H1 (cell line): ENCODE measurements around the gene COMT. TPM values are rescaled to one million over a fixed set of nuclear protein-coding genes. Genes with fewer than 3 reads are reported as not detected.

ENCODE experiments used
- CTCF ChIA-PET: fragments of 300-600 bp; sonication (Branson Sonifier 250); formaldehyde crosslinking; loops from one replicate; lab custom pipeline; 2021; ENCODE audit not compliant: partially characterized antibody; lab: Charles Lee
- POLR2A ChIA-PET: fragments of 300-600 bp; sonication (Branson Sonifier 250); formaldehyde crosslinking; loops from one replicate; lab custom pipeline; 2021; ENCODE audit warnings: inconsistent platforms; ENCODE audit not compliant: partially characterized antibody; lab: Charles Lee
- DNase-seq, 2 experiments: peaks; one replicate each; pipeline versions ENCODE4 v3.0.0 to v3.0.0-alpha.2; 2010 to 2022; ENCODE audit warnings: low spot score in 2 of 2, low read depth in 1 of 2, mixed read lengths in 1 of 2
- FAIRE-seq: peaks from 2 replicates; lab custom pipeline; 2011; peaks lifted over from hg19 to GRCh38; lab: Jason Lieb, UNC
- H2AFZ ChIP-seq: 2 replicates; pipeline ENCODE4 v1.8.1; 2012; ENCODE audit warnings: low read length, inconsistent platforms
- H2AK5ac ChIP-seq: 2 replicates; pipeline ENCODE4 v1.6.1; 2013; ENCODE audit warnings: low read depth, low read length
- H2BK120ac ChIP-seq: replicated peaks from 2 replicates; pipeline ENCODE3; 2013; ENCODE audit warnings: low read depth, low read length, inconsistent platforms
- H2BK12ac ChIP-seq: 2 replicates; pipeline ENCODE4 v1.6.1; 2013; ENCODE audit warnings: low read depth, low read length
- H2BK15ac ChIP-seq: 2 replicates; pipeline ENCODE4 v1.6.1; 2013; ENCODE audit warnings: low read length
- H2BK20ac ChIP-seq: 2 replicates; pipeline ENCODE4 v1.6.1; 2013; ENCODE audit warnings: low read length
- H2BK5ac ChIP-seq: 2 replicates; pipeline ENCODE4 v1.6.1; 2013; ENCODE audit warnings: low read depth, low read length
- H3K14ac ChIP-seq: 2 replicates; pipeline ENCODE4 v1.6.1; 2013; ENCODE audit warnings: inconsistent platforms; ENCODE audit not compliant: insufficient read length
- H3K18ac ChIP-seq: 2 replicates; pipeline ENCODE4 v1.6.1; 2013; ENCODE audit warnings: low read length; ENCODE audit errors: extremely low read depth
- H3K23ac ChIP-seq: 2 replicates; pipeline ENCODE4 v1.6.1; 2013; ENCODE audit warnings: inconsistent platforms; ENCODE audit not compliant: insufficient read length
- H3K23me2 ChIP-seq: 2 replicates; pipeline ENCODE4 v1.6.1; 2013; ENCODE audit warnings: low read depth, low read length
- H3K27ac ChIP-seq: 2 replicates; pipeline ENCODE4 v1.6.1; 2011; ENCODE audit warnings: low read depth, low read length, inconsistent platforms
- H3K27me3 ChIP-seq, 4 experiments: replicated peaks in 1 of 4; 1 replicate in 1 of 4; 2 replicates in 3 of 4; pipeline versions ENCODE4 v1.6.1 to v1.8.1; 2011 to 2013; ENCODE audit warnings: low read length in 3 of 4, mild to moderate bottlenecking in 3 of 4, inconsistent platforms in 2 of 4, mixed read lengths in 2 of 4, moderate library complexity in 1 of 4; ENCODE audit not compliant: control insufficient read depth in 3 of 4, insufficient read depth in 3 of 4; ENCODE audit errors: extremely low read depth in 1 of 4
- H3K36me3 ChIP-seq, 4 experiments: 2 replicates each; pipeline versions ENCODE4 v1.6.1 to v1.8.1; 2011 to 2013; ENCODE audit warnings: mild to moderate bottlenecking in 4 of 4, low read length in 3 of 4, moderate library complexity in 2 of 4, control low read depth in 1 of 4, inconsistent platforms in 1 of 4; ENCODE audit not compliant: insufficient read depth in 4 of 4, control insufficient read depth in 2 of 4
- H3K4ac ChIP-seq: replicated peaks from 2 replicates; pipeline ENCODE3; 2013; ENCODE audit warnings: low read length, low read depth, mixed read lengths, inconsistent platforms; ENCODE audit not compliant: insufficient read length
- H3K4me1 ChIP-seq, 4 experiments: replicated peaks in 1 of 4; 1 replicate in 1 of 4; 2 replicates in 3 of 4; pipeline versions ENCODE4 v1.6.1 to v1.8.1; 2011 to 2013; ENCODE audit warnings: low read length in 3 of 4, inconsistent platforms in 2 of 4, mixed read lengths in 1 of 4; ENCODE audit not compliant: insufficient read depth in 4 of 4, control insufficient read depth in 3 of 4
- H3K4me2 ChIP-seq, 2 experiments: 2 replicates each; pipeline versions ENCODE4 v1.6.1 to v1.8.1; 2011 to 2013; ENCODE audit warnings: low read depth in 2 of 2, low read length in 2 of 2, control low read depth in 1 of 2, inconsistent platforms in 1 of 2, mild to moderate bottlenecking in 1 of 2; ENCODE audit not compliant: insufficient read depth in 1 of 2
- H3K4me3 ChIP-seq, 4 experiments: fragments of 200-600, 300-600 bp in 1 of 4; sonication (generic), shearing (Covaris generic), sonication (Bioruptor Twin) in 1 of 4; 2 replicates each; pipeline versions ENCODE4 v1.5.1 to v1.8.1; 2011 to 2016; ENCODE audit warnings: low read length in 4 of 4, low read depth in 3 of 4, control low read depth in 2 of 4, inconsistent platforms in 2 of 4, mild to moderate bottlenecking in 2 of 4, mixed read lengths in 1 of 4, moderate library complexity in 1 of 4; ENCODE audit not compliant: insufficient read depth in 2 of 4; ENCODE audit errors: extremely low read depth in 1 of 4
- H3K56ac ChIP-seq: replicated peaks from 2 replicates; pipeline ENCODE3; 2013; ENCODE audit warnings: low read depth, mild to moderate bottlenecking, mixed read lengths, low read length, inconsistent platforms; ENCODE audit not compliant: insufficient read length
- H3K79me1 ChIP-seq: 2 replicates; pipeline ENCODE4 v1.6.1; 2013; ENCODE audit warnings: low read depth, low read length, control low read depth
- H3K79me2 ChIP-seq, 2 experiments: 2 replicates each; pipeline versions ENCODE4 v1.6.1 to v1.8.1; 2012 to 2013; ENCODE audit warnings: low read length in 2 of 2, mild to moderate bottlenecking in 2 of 2, inconsistent platforms in 1 of 2; ENCODE audit not compliant: insufficient read depth in 2 of 2, control insufficient read depth in 1 of 2
- H3K9ac ChIP-seq, 4 experiments: replicated peaks in 1 of 4; 1 replicate in 1 of 4; 2 replicates in 3 of 4; pipeline versions ENCODE4 v1.6.1 to v1.8.1; 2011 to 2013; ENCODE audit warnings: low read depth in 3 of 4, low read length in 3 of 4, control low read depth in 2 of 4, mild to moderate bottlenecking in 2 of 4, moderate library complexity in 2 of 4, inconsistent platforms in 1 of 4; ENCODE audit errors: extremely low read depth in 1 of 4
- H3K9me3 ChIP-seq, 2 experiments: 2 replicates each; pipeline versions ENCODE4 v1.6.1 to v1.8.1; 2012 to 2013; ENCODE audit warnings: mild to moderate bottlenecking in 2 of 2, moderate library complexity in 2 of 2, control low read depth in 1 of 2, inconsistent platforms in 1 of 2, low read depth in 1 of 2, low read length in 1 of 2, mixed read lengths in 1 of 2; ENCODE audit not compliant: insufficient read depth in 2 of 2
- H4K20me1 ChIP-seq, 2 experiments: replicated peaks in 1 of 2; 2 replicates each; pipeline versions ENCODE3 to v1.8.1; 2011 to 2013; ENCODE audit warnings: inconsistent platforms in 2 of 2, low read length in 2 of 2, mild to moderate bottlenecking in 1 of 2; ENCODE audit not compliant: insufficient read depth in 2 of 2, control insufficient read depth in 1 of 2
- H4K5ac ChIP-seq: 2 replicates; pipeline ENCODE4 v1.6.1; 2013; ENCODE audit warnings: low read length, low read depth, mixed read lengths, inconsistent platforms; ENCODE audit not compliant: insufficient read length
- H4K8ac ChIP-seq: 2 replicates; pipeline ENCODE4 v1.8.0; 2013; ENCODE audit warnings: mild to moderate bottlenecking, moderate library complexity, low read length, inconsistent platforms; ENCODE audit not compliant: insufficient read depth; ENCODE audit errors: extremely low read depth
- H4K91ac ChIP-seq: replicated peaks from 2 replicates; pipeline ENCODE3; 2013; ENCODE audit warnings: low read length, mixed read lengths, inconsistent platforms; ENCODE audit not compliant: insufficient read length
- BCL11A ChIP-seq, 2 experiments: IDR thresholded peaks; one replicate each; pipeline ENCODE4 v1.6.1; 2011; ENCODE audit warnings: low read depth in 2 of 2, low read length in 2 of 2, mild to moderate bottlenecking in 2 of 2
- CBX5 ChIP-seq: fragments of 300-800, 300-1000 bp; sonication (generic); IDR thresholded peaks from 2 replicates; pipeline ENCODE4 v1.7.1; 2016; ENCODE audit warnings: antibody characterized with exemption, low read length, low read depth
- CEBPB ChIP-seq: IDR thresholded peaks from 2 replicates; pipeline ENCODE4 v1.6.1; 2012; ENCODE audit warnings: low read depth, low read length
- CHD2 ChIP-seq: IDR thresholded peaks from 2 replicates; pipeline ENCODE4 v1.6.1; 2012; ENCODE audit warnings: low read length, improper control_type of control experiment
- GABPA ChIP-seq: IDR thresholded peaks from 2 replicates; pipeline ENCODE4 v1.6.1; 2011; ENCODE audit warnings: mild to moderate bottlenecking, low read length, moderate library complexity, borderline replicate concordance; ENCODE audit not compliant: insufficient read depth
- HDAC2 ChIP-seq, 2 experiments: fragments of 300-600 bp in 1 of 2; sonication (generic) in 1 of 2; IDR thresholded peaks; 2 replicates each; pipeline ENCODE4 v1.6.1; 2011 to 2012; ENCODE audit warnings: low read depth in 2 of 2, low read length in 2 of 2, mild to moderate bottlenecking in 2 of 2, moderate library complexity in 2 of 2, borderline replicate concordance in 1 of 2, inconsistent platforms in 1 of 2
- HDAC6 ChIP-seq: IDR thresholded peaks from one replicate; pipeline ENCODE4 v1.7.1; 2012; ENCODE audit warnings: low read depth, mild to moderate bottlenecking, inconsistent platforms, low read length, moderate library complexity
- JUN ChIP-seq: IDR thresholded peaks from 2 replicates; pipeline ENCODE4 v1.6.1; 2011; ENCODE audit warnings: low read depth, mild to moderate bottlenecking, improper control_type of control experiment, low read length
- KDM1A ChIP-seq: fragments of 200-600, 300-600 bp; sonication (generic); IDR thresholded peaks from 2 replicates; pipeline ENCODE4 v1.7.1; 2016; ENCODE audit warnings: mild to moderate bottlenecking, low read length, borderline replicate concordance
- RAD21 ChIP-seq, 2 experiments: IDR thresholded peaks in 1 of 2; conservative IDR thresholded peaks in 1 of 2; 2 replicates each; pipeline ENCODE4 v1.6.1; 2011; ENCODE audit warnings: low read depth in 2 of 2, low read length in 2 of 2, improper control_type of control experiment in 1 of 2, inconsistent platforms in 1 of 2, mild to moderate bottlenecking in 1 of 2, moderate library complexity in 1 of 2
- SAP30 ChIP-seq: fragments of 300-600 bp; sonication (generic); IDR thresholded peaks from 2 replicates; pipeline ENCODE4 v1.7.1; 2012; ENCODE audit warnings: low read length, moderate library complexity, mild to moderate bottlenecking, inconsistent platforms; ENCODE audit not compliant: insufficient read depth, insufficient replicate concordance
- SP1 ChIP-seq: IDR thresholded peaks from 2 replicates; pipeline ENCODE4 v1.6.1; 2011; ENCODE audit warnings: low read depth, low read length
- SUZ12 ChIP-seq: fragments of 200-600 bp; sonication (generic); IDR thresholded peaks from 2 replicates; pipeline ENCODE4 v1.6.1; 2012; ENCODE audit warnings: mild to moderate bottlenecking, inconsistent platforms, low read length, moderate library complexity, mixed read lengths
- TAF7 ChIP-seq: optimal IDR thresholded peaks from 2 replicates; pipeline ENCODE3; 2011; ENCODE audit warnings: low read depth, mild to moderate bottlenecking, inconsistent platforms, low read length, moderate library complexity, borderline replicate concordance
- YY1 ChIP-seq: IDR thresholded peaks from 2 replicates; pipeline ENCODE4 v1.6.1; 2011; ENCODE audit warnings: low read depth, mild to moderate bottlenecking, low read length
- polyA plus RNA-seq, 7 experiments: library from polyadenylated mRNA; depleted of rRNA in 3 of 7; stranded (reverse) in 5 of 7; unstranded in 2 of 7; fragments of >200 nt in 5 of 7; fragments of 200-250 nt in 2 of 7; gene quantifications; 1 replicate in 5 of 7; 2 replicates in 1 of 7; 4 replicates in 1 of 7; pipeline versions ENCODE4 v1.2.1 to v1.2.3, GENCODE V29; 2011 to 2013; ENCODE audit warnings: missing spikeins in 2 of 7, mixed read lengths in 2 of 7
- total RNA-seq: library from RNA; stranded (reverse); fragmentation: NEBNext Ultra II Directional; extraction: Animal tissue kit (Norgen Biotek cat#: 25700); gene quantifications from 2 replicates; pipeline ENCODE4 v1.2.1, GENCODE V29; 2021

Gene COMT
- total and polyA plus RNA-seq, 2 of the 8 experiments (the other 6 are each of a cell fraction or from before 2014, with no cell fraction given): 15.2 to 33.7 TPM

DNA sequence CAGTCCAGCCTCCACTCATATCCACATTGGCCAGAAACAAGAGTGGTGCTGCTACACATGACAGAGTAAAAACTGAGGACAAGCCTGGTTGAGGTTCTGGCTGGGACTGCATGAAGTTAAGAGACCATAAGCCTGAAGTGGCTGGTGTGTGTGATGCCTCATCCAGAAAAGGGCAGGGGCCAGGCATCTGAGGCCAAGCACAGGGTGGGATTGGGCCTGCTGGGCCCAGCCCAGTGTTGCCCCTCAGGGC, 49.7 kb downstream of the COMT start:
- FAIRE-seq (no peak), DNase-seq (no peak)
- Histone ChIP-seq H3K9ac (no peak overlapping the region), H4K91ac (no peak overlapping the region), H4K20me1 (peaks cover 2 to 4% of the 10 kb centered on the region in 2 experiments), H3K9me3 (no peaks in the 10 kb centered on the region), H3K27ac (no peak overlapping the region), H3K4me3 (no peak overlapping the region), H3K23me2 (peaks cover 10% of the 10 kb centered on the region; the same call in 1 of the 2 replicates), H3K4me1 (peaks cover 0 to 9% (median 4%) of the 10 kb centered on the region in 4 experiments; a peak in 4 of 7 replicates), H3K18ac (no peak overlapping the region), H3K36me3 (no peaks in the 10 kb centered on the region), H2AK5ac (no peak overlapping the region), H3K27me3 (no peaks in the 10 kb centered on the region), H2BK20ac (no peak overlapping the region), H3K14ac (no peak overlapping the region), H2BK15ac (no peak overlapping the region), H2AFZ (no peak overlapping the region), H3K79me1 (no peaks in the 10 kb centered on the region; the same call in none of the 2 replicates), H4K5ac (no peak overlapping the region), H2BK120ac (no peak overlapping the region), H3K23ac (no peak overlapping the region), H3K79me2 (no peaks in the 10 kb centered on the region), H3K56ac (no peak overlapping the region), H2BK12ac (no peak overlapping the region), H4K8ac (no peak overlapping the region), H2BK5ac (no peak overlapping the region; the same call in 1 of the 2 replicates), H3K4me2 (no peak overlapping the region), H3K4ac (no peak overlapping the region)
- ChIA-PET POLR2A (interaction anchor here (1.2 to 1.8 kb wide), 4 partner anchors 12 to 121 kb away, joined by 3 to 4 read pairs (median 3); no protein-coding TSS in a partner anchor), CTCF (interaction anchor here (0.8 to 5.8 kb wide), 5 partner anchors 9 to 312 kb away, joined by 3 to 50 read pairs (median 3); no protein-coding TSS in a partner anchor)
- TF ChIP-seq HDAC2 (IDR thresholded peaks at IDR 0.05; ENCODE audit: borderline replicate concordance in 1 of 2, low read depth in 2 of 2, low read length in 2 of 2) (no peak), BCL11A (IDR thresholded peaks at IDR 0.05; ENCODE audit: low read depth in 2 of 2, low read length in 2 of 2) (no peak), CHD2 (no peak), KDM1A (no peak), HDAC6 (no peak), TAF7 (no peak), JUN (no peak), GABPA (no peak), SP1 (no peak), YY1 (no peak), SUZ12 (no peak), CEBPB (no peak), CBX5 (no peak), SAP30 (no peak), RAD21 (IDR thresholded peaks at IDR 0.05 in 1 of 2, conservative IDR thresholded peaks at IDR 0.05 in 1 of 2; ENCODE audit: low read depth in 2 of 2, low read length in 2 of 2) (no peak)
